Heart left ventricle (tissue), 16 donors: ENCODE data around the gene PIGR. TPM values are rescaled to one million over a fixed set of nuclear protein-coding genes. Genes with fewer than 3 reads are reported as not detected.
A peak's percentile ranks its signal among the peaks of the same experiment; 100 is the strongest.

Experiments
- ATAC-seq, 4 donors: fragments of 200-7000 bp; cut with Tn5 transposase; one replicate each; pipeline ENCODE4 v1.9.1; 2020 to 2022; ENCODE audit warnings: moderate library complexity in 4 of 4, mild to moderate bottlenecking in 3 of 4, moderate number of reproducible peaks in 1 of 4
- DNase-seq, 5 donors: peaks; one replicate each; pipeline ENCODE4 v3.0.0-alpha.2; 2020
- H3K27ac ChIP-seq, 12 donors: fragments of 200-600 bp; sonication (generic) in 4 of 12; one replicate each; pipeline versions ENCODE4 v1.5.0 to v1.8.0; 2016 to 2022; ENCODE audit warnings: mild to moderate bottlenecking in 2 of 12
- H3K27me3 ChIP-seq, 9 donors: fragments of 200-600 bp; sonication (generic) in 2 of 9; one replicate each; pipeline versions ENCODE4 v1.5.1 to v1.8.0; 2016 to 2022; ENCODE audit warnings: mild to moderate bottlenecking in 3 of 9
- H3K36me3 ChIP-seq, 9 donors: fragments of 200-600 bp; sonication (generic) in 2 of 9; one replicate each; pipeline versions ENCODE4 v1.5.0 to v1.8.0; 2018 to 2022; ENCODE audit warnings: mild to moderate bottlenecking in 2 of 9
- H3K4me1 ChIP-seq, 12 donors: fragments of 200-600 bp; sonication (generic) in 4 of 12; one replicate each; pipeline versions ENCODE4 v1.5.0 to v1.8.0; 2016 to 2022; ENCODE audit warnings: mild to moderate bottlenecking in 3 of 12
- H3K4me3 ChIP-seq, 12 donors: fragments of 200-600 bp; sonication (generic) in 4 of 12; one replicate each; pipeline versions ENCODE4 v1.5.0 to v1.8.0; 2017 to 2022; ENCODE audit warnings: mild to moderate bottlenecking in 9 of 12, moderate library complexity in 4 of 12
- H3K9me3 ChIP-seq, 12 donors: fragments of 200-600 bp; sonication (generic) in 4 of 12; one replicate each; pipeline versions ENCODE4 v1.5.0 to v1.8.0; 2016 to 2022; ENCODE audit warnings: mild to moderate bottlenecking in 1 of 12
- CTCF ChIP-seq, 12 donors: fragments of 200-600 bp; sonication (generic) in 4 of 12; IDR thresholded peaks; one replicate each; pipeline versions ENCODE4 v1.5.0 to v1.8.0; 2018 to 2022; ENCODE audit warnings: antibody characterized with exemption in 12 of 12, mild to moderate bottlenecking in 5 of 12
- POLR2A ChIP-seq, 2 donors: fragments of 450-650 bp; IDR thresholded peaks; one replicate each; pipeline ENCODE4 v1.6.1; 2017; ENCODE audit warnings: antibody characterized with exemption in 2 of 2, mild to moderate bottlenecking in 2 of 2, moderate library complexity in 2 of 2
- WGBS, 4 donors: extraction: QIAGEN DNeasy Blood & Tissue Kit in 2 of 4; methylation state at CpG; one replicate each; pipeline versions ENCODE4 v1.1.5 to v1.1.7; 2013 to 2018; 5-methylcytosine and 5-hydroxymethylcytosine counted together
- intact Hi-C, 10 donors: fragments of 100-400 bp; cut with DNase I; formaldehyde crosslinking; loops; one replicate each; pipeline versions ENCODE4 v1.11.1 to v1.14.2; 2022
- polyA plus RNA-seq, 2 donors: library from polyadenylated mRNA; stranded (reverse); fragments of 200-250 nt; gene quantifications; one replicate each; pipeline ENCODE4 v1.2.3, GENCODE V29; 2013
- total RNA-seq, 9 donors: library from RNA; depleted of rRNA in 2 of 9; stranded (reverse); fragments of >200 nt in 2 of 9; fragmentation: NEBNext Ultra II Directional in 3 of 9; extraction: Animal tissue kit (Norgen Biotek cat#: 25700) in 3 of 9; gene quantifications; one replicate each; pipeline versions ENCODE4 v1.1.0 to v1.2.4, GENCODE V29; 2016 to 2023
- donor health status: ischemic (EF 13 %, LVEDD 7.1; RV severe dilation, severe dysfunction).
- donor health status: healthy with polysubstance abuse.
- donor health status: DM: no; HTN: yes; CAD: no.
- donor health status: DM: no; HTN: no; CAD: no.
- donor health status: ischemic (EF 25% LVEDD 6.9; RV normal size, moderate dysfunction).
- donor health status: ischemic (EF 25% LVEDD 5.7; RV mildly dilated, moderate dysfunction).
- donor health status: healthy.
- donor health status: DM: yes; HTN: yes; CAD: no.
- donor health status: ischemic (EF 35%, LVEDD 5.7; RV mildly dilated, moderate dysfunction).
- donor health status: nonischemic (EF 11% LVEDD 7.7; RV severe dilation, severe dysfunction).
- donor health status: DM: yes; HTN: yes; CAD: no.
- donor health status: PGD.
- donor health status: ischemic (EF 29% LVEDD 5.4; RV normal size, mild dysfunction).
- donor health status: nonischemic (EF 23%, LVEDD 6.1; RV moderate dilation, normal function).

The PIGR gene
- total and polyA plus RNA-seq, 11 donors = 0.04 to 0.64 (median 0.45) TPM; not detected in 7

- ATAC-seq = peak in 1 of 4 donors; percentile 26
- intact Hi-C loops = no loop called here
- WGBS, 4 donors = 54 to 67% (median 63%) methylated on average over 11 of the region's 11 CpGs
Observed at GRCh38 chr1:206955476-206956451, 9.5 kb upstream of the PIGR start.

DNA sequence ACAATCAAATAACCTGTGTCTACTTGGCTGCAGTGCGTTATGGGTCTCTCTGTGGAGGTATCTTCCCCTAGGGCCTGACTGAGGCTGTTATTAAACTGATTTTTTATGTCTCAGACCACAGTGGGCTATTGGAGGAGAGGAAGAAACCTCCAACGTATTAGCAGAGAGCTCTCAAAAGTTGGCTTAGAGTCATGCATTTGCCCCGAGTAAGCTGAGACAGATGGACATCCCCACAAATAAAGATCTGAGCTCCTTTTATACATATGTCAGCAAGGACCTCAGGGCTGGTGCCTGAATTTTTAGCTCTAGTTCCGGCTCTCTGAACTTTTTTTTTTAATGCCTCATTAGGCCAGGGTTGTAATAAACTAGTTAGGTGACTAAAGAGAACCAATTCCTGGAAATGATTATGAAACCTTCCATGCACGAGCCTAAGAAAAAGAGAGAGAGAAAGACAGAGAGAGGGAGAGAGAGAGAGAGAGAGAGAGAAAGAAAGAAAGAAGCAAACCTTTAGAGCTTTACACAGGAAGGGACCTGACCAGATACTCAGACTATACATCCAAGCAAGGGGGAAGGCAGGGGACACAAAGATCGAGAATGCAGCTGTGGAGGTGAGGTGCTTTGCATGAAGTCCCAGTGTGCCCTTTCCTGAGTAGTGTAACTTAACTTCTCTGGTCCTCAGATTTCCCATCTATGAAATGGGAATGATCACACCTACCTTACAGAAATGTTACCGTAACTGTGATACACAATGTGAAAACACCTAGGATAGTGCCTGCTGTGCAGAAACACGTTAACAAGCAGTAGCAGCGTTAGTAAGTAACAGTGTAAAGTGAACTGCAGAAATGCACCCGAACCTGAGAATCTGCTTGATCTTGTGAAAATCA lies 8.4 kb upstream of the PIGR start:
- peaks cover 0 to 6% (median 0%) of the 10 kb centered on the region in 9 donors for H3K27me3 ChIP-seq
- no peak for TF ChIP-seq CTCF (IDR thresholded peaks at IDR 0.05)
- TF ChIP-seq POLR2A (IDR thresholded peaks at IDR 0.05) = no peak
- 78 to 90% (median 82%) methylated on average over 10 of the region's 10 CpGs for WGBS, 4 donors
- no peaks in the 10 kb centered on the region for H3K4me1 ChIP-seq
- no peak for ATAC-seq
- H3K36me3 ChIP-seq = no peaks in the 10 kb centered on the region
- intact Hi-C loops = no loop called here
- H3K27ac ChIP-seq = no peak overlapping the region
- no peak overlapping the region for H3K4me3 ChIP-seq
- H3K9me3 ChIP-seq = peaks cover 0 to 3% (median 0%) of the 10 kb centered on the region in 12 donors
- DNase-seq = no peak

More at GRCh38 chr1:206955476-206956451, 9.5 kb upstream of the PIGR start:
- H3K27me3 ChIP-seq = peaks cover 0 to 6% (median 0%) of the 10 kb centered on the region in 9 donors
- H3K4me1 ChIP-seq = no peaks in the 10 kb centered on the region
- DNase-seq = no peak
- TF ChIP-seq CTCF (IDR thresholded peaks at IDR 0.05) (no peak), POLR2A (IDR thresholded peaks at IDR 0.05) (no peak)
- no peak overlapping the region for H3K4me3 ChIP-seq
- H3K9me3 ChIP-seq = no peaks in the 10 kb centered on the region
- H3K27ac ChIP-seq = no peak overlapping the region
- H3K36me3 ChIP-seq = no peaks in the 10 kb centered on the region

DNA sequence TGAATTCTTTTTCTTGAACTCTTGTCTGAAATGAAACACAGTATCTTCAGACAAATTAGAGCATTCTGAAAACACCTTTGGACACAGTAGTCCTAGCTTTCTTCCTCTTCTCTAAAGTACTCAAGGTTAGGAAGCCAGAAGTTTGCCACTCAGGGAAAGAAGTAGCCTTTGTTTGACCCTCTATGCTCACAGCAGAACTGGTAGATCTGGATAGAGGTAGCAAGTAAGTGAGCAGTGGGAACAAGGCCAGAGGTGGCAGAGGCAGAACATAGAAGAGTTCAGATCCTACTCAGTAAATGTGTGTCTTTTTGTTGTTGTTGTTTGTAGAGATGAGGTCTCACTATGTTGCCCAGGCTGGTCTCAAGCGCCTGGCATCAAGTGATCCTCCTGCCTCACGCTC lies 7.4 kb upstream of the PIGR start:
- WGBS, 4 donors = 94 to 100% (median 97%) methylated on average over 2 of the region's 2 CpGs
- no peaks in the 10 kb centered on the region for H3K36me3 ChIP-seq
- H3K27me3 ChIP-seq = peaks cover 0 to 6% (median 0%) of the 10 kb centered on the region in 9 donors
- ATAC-seq (no peak), DNase-seq (no peak)
- intact Hi-C loops = no loop called here
- no peak for TF ChIP-seq POLR2A (IDR thresholded peaks at IDR 0.05)
- no peak for TF ChIP-seq CTCF (IDR thresholded peaks at IDR 0.05)
- no peaks in the 10 kb centered on the region for H3K4me1 ChIP-seq
- H3K9me3 ChIP-seq = peaks cover 0 to 6% (median 0%) of the 10 kb centered on the region in 12 donors
- no peak overlapping the region for H3K27ac ChIP-seq
- no peak overlapping the region for H3K4me3 ChIP-seq
